ENCODE data around the gene JMJD1C. TPM values are rescaled to one million over a fixed set of nuclear protein-coding genes. Genes with fewer than 3 reads are reported as not detected.

The JMJD1C gene
- polyA plus RNA-seq, 2 of the 4 experiments (the other 2 are of a cell fraction): 15.9 to 47.2 TPM

GRCh38 chr10:63168821-63169462 is 296.8 kb downstream of the JMJD1C start:
- FAIRE-seq: no peak
- ChIA-PET CTCF (interaction anchor here (1.0 to 7.7 kb wide), 6 partner anchors 12 to 596 kb away, joined by 3 to 143 read pairs (median 45); no protein-coding TSS in a partner anchor), POLR2A (no interaction called here)

More at GRCh38 chr10:63168821-63169462, 296.8 kb downstream of the JMJD1C start:
- no peaks in the 10 kb centered on the region for H3K4me1 ChIP-seq
- no peak overlapping the region for H3K27ac ChIP-seq
- DNase-seq (ENCODE audit: low read depth in 1 of 2, low spot score in 1 of 2) (no peak), ATAC-seq (no peak)
- 75% methylated on average over 2 of the region's 2 CpGs for WGBS (ENCODE audit: missing lambda C conversion rate)
- no peak overlapping the region for H3K4me2 ChIP-seq
- H3K9me3 ChIP-seq: no peaks in the 10 kb centered on the region
- no peak overlapping the region for H3K4me3 ChIP-seq
- no peak for TF ChIP-seq POLR2AphosphoS2 (conservative IDR thresholded peaks at IDR 0.05; ENCODE audit: low read length)
- TF ChIP-seq NPAS2 (CRISPR knock-in tag; IDR thresholded peaks at IDR 0.05; ENCODE audit: borderline replicate concordance): no peak
- TF ChIP-seq FOSL2 (IDR thresholded peaks at IDR 0.05): no peak
- no peak for TF ChIP-seq FOSL2 (CRISPR knock-in tag; IDR thresholded peaks at IDR 0.05)
- no peak for TF ChIP-seq ZFP36 (IDR thresholded peaks at IDR 0.05; ENCODE audit: borderline replicate concordance, partially characterized antibody)
- no peak for TF ChIP-seq CBX2 (IDR thresholded peaks at IDR 0.05; ENCODE audit: borderline replicate concordance, low read depth)
- TF ChIP-seq PBX3 (IDR thresholded peaks at IDR 0.05): no peak
- TF ChIP-seq HMGXB4 (CRISPR knock-in tag; IDR thresholded peaks at IDR 0.05; ENCODE audit: borderline replicate concordance): no peak
- no peak for TF ChIP-seq ZC3H11A (IDR thresholded peaks at IDR 0.05)
- TF ChIP-seq MYC (IDR thresholded peaks at IDR 0.05; ENCODE audit: borderline replicate concordance, low read length): no peak
- TF ChIP-seq POLR2A (IDR thresholded peaks at IDR 0.05; ENCODE audit: low read length): no peak
- no peak for TF ChIP-seq E2F6 (IDR thresholded peaks at IDR 0.05; ENCODE audit: borderline replicate concordance, low read depth)
- TF ChIP-seq CBX8 (IDR thresholded peaks at IDR 0.05): no peak
- TF ChIP-seq FOXS1 (CRISPR knock-in tag; IDR thresholded peaks at IDR 0.05): no peak
- TF ChIP-seq RCOR1 (IDR thresholded peaks at IDR 0.05; ENCODE audit: low read depth, low read length): no peak
- TF ChIP-seq BHLHE40 (IDR thresholded peaks at IDR 0.05; ENCODE audit: low read depth, low read length): no peak
- TF ChIP-seq REST (IDR thresholded peaks at IDR 0.05): no peak
